Activated CD8-positive, alpha-beta memory T cell treated with anti-CD3 and anti-CD28 coated beads, Interleukin-2, amount 50 U/mL, for 1 hour (primary cell): ENCODE results near the gene BIRC2.

Experiments used
- DNase-seq: peaks from one replicate; pipeline ENCODE4 v3.0.0-alpha.2; 2020; ENCODE audit errors: extremely low read depth

Gene BIRC2

DNA sequence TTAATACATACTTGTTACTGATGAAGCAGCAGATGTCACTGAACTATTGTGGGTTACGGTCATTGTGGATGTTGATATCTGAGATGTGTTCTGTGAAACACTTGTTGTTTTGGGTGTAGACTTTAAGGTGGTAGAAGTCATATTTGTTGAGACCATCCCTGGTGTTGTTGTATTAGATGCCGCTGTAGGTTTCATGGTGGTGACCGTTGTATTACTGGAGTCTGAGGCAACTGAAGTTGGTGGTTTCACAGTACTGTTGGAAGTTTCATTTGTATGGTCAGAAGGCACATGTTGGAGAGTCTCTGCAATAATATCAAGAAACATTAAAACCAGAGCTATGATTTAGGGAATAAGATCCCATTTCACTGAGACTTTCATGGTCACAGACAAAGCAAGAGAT lies 54.9 kb downstream of the BIRC2 start:
- DNase-seq: no peak

- DNase-seq: no peak
Observed at GRCh38 chr11:102402548-102402947, 55.5 kb downstream of the BIRC2 start.

GRCh38 chr11:102405501-102405900 lies 58.5 kb downstream of the BIRC2 start:
- DNase-seq: no peak

GRCh38 chr11:102406099-102406498 lies 59.1 kb downstream of the BIRC2 start:
- DNase-seq: no peak

DNA sequence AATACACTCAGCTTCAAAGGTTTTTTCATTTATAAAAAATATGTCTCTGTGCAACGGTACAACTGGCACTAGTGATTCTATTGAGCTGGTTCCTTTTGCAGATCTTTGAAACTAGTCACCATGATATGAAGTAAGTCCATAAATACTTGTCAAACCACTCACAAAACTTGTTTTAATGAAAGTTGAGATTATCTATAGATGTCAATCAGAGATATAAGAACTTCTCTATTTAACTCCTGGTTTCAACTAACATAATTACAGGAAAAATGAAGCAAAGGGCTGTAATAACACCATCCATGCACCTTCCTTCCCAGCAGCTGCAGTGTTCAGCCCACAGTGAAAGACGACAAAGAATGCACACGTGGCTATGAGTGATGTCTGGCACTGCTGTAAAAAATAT lies 60.9 kb downstream of the BIRC2 start:
- DNase-seq: no peak

GRCh38 chr11:102408339-102408738 lies 61.3 kb downstream of the BIRC2 start:
- no peak for DNase-seq

DNA sequence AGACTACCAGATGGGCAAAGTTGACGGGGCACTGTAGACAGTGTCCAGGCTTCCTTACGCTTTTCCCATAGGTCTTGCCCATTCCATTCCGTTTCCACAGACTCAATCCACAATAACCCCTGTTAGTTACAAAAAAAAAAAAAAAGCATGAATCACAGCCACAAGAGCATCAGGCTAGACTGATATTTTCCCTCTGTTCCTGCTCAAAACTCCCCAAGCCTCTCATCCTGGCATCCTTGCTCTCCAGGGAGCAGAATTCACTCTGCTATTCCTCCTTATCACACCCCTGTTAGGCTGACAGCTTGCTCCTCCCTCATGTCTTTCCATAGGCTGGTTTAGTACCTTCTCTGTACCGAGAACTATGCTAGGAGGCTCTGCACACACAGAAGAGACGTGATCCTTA lies 63.4 kb downstream of the BIRC2 start:
- DNase-seq: no peak

DNA sequence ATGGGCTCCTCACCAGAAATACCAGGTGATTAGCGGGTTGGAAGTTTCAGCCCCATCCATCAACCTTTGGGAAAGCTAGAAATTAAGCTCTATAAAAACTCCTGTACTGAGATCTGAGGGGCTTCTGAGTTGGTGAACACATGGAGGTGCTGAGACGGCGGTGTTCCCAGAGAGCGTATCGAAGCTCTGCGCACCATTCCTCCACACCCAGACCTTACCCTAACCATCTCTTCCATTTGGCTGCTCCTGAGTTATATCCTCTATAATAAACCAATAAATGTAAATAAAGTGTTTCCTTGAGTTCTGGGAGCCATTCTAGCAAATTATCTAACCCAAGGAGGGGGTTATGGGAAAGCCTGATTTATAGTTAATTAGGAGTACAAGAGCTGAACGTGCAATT lies 64.1 kb downstream of the BIRC2 start:
- DNase-seq: no peak

- DNase-seq: no peak
Observed at GRCh38 chr11:102413497-102413896, 66.5 kb downstream of the BIRC2 start.

DNA sequence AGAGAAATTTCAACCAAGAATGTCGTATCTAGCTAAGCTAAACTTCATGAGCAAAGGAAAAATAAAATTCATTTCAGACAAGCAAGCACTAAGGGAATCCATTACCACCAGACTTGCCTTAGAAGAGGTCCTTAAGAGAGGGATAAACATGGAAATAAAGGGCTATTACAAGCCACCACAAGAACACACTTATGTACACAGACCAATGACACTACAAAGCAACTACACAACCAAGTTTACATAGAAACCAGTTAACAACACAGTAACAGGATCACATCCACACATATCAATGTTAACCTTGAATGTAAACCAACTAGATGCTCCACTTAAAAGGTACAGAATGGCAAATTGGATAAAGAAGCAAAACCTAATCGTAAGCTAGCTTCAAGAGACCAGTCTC lies 67.5 kb downstream of the BIRC2 start:
- no peak for DNase-seq

DNA sequence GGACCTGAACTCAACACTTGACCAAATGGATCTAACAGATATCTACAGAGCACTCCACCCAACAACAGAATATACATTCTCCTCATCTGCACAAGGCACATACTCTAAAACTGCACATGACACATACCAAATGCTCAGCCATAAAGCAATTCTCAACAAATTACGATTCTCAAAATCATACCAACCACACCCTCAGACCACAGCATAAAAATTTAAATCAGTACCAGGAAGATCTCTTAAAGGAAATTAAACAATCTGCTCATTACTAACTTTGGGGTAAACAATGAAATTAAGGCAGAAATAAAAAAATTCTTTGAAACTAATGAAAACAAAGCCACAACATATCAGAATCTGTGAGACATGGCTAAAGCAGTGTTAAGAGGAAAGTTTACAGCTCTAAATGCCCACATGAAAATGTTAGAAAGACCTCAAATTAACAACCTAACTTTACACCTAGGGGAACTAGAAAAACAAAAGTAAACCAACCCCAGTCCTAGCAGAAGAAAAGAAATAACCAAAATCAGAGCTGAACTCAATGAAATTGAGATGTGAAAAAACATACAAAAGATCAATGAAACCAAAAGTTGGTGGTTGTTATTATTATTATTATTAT lies 68.4 kb downstream of the BIRC2 start:
- no peak for DNase-seq

DNA sequence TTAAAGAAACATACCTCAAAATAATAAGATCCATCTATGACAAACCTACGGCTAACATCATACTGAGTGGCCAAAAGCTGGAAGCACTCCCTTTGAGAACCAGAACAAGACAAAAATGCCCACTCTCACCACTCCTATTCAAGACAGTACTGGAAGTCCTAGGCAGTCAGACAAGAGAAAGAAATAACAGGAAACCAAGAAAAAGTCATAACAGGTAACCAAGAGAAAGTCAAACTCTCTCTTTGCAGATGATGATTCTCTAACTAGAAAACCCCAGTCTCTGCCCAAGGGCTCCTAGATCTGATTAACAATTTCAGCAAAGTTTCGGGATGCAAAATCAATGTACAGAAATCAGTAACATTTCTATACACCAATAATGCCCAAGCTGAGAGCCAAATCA lies 70.0 kb downstream of the BIRC2 start:
- DNase-seq: no peak

DNA sequence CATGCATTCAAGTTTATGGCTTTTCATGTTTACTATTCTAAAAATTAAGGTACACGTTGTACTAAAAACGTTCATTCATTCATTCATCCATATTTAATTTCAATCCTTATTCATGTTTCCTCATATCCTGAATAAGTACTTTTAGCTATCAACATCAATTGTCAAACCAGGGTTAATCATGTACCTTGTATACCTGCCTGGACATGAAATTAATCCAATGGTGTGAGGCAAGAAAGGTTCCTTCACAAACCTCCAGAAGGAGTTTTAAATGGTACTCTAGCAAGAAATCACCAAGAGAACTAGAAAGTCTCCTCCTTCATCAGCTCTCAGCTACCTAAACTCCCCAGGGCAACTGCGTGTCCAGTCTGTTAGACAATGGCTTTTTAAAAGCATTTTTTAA lies 72.2 kb downstream of the BIRC2 start:
- no peak for DNase-seq

DNA sequence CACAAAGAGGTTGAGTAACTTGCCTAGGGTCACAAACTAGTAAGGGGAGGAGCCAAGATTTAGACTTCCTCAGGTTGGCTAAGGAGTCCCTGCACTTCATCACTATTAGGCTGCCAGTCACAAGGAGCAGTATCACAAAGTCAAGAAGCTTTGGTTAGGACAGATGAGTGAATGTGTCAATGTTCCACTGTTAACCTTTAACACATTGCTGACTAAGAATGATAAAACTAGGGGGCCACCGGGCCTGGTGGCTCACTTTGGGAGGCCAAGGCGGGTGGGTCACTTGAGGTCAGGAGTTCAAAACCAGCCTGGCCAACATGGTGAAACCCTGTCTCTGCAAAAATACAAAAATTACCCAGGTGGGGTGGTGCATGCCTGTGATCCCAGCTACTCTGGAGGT lies 73.5 kb downstream of the BIRC2 start:
- DNase-seq: no peak

DNA sequence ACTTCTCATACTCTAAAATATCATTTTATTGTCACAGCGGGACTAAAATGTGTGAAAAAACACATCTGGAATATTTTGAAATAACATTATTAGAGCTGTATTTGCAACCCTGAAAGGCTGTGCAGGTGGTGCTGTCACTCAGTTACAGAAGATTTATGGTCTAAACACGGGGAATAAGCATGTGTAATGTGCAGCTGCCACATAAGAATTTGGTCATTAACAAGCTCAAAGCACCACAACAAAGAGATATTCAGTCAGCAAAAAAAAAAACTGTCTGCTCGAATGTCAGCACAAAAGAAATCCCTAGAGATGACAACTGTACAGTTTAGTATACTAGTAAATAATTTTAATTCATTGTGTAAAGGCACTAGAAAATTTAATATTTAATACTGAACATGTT lies 74.2 kb downstream of the BIRC2 start:
- no peak for DNase-seq

DNA sequence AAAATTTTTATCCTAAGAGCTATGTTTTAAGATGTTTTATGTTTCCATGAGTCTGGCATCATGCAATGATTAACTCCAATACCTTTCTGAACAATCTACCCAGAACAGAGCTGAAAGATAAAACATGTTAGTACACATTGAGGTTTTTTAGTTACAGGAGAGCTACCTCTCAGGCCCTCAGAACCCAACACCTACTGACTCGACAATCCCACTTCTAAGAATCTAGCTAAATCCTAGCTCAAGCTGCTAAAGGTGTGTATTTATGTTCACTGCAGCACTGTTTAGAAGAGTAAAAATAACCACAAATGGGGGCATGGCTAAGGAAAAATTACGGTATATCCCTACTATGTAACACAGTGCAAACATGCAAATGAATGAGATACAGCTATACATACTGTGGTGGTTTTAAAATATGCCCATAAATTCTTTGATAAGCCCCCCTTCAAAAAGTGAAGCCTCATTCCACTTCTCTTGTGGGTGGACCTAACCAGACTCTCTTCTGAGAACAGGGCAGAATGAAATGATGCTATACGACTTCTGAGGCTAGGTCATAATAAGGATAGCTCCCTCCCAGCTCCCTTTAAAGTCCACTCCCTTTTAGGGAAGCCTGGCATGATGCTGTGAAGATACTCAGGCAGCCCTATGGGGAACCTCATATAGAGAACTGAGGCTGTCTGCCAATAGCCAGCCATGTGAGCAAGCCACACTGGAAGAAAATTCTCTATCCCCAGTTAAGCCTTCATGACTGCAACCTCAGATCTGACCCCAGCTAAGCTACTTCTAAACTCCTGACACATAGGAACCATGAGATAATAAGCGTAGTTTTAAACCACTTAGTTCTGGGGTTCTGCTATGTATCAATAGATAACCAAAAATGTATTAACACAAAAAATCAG lies 76.1 kb downstream of the BIRC2 start:
- DNase-seq: no peak

GRCh38 chr11:102423936-102424335 lies 76.9 kb downstream of the BIRC2 start:
- DNase-seq: no peak

- no peak for DNase-seq
Observed at GRCh38 chr11:102426000-102426399, 79.0 kb downstream of the BIRC2 start.

- DNase-seq: no peak
Observed at GRCh38 chr11:102426570-102426969, 79.6 kb downstream of the BIRC2 start.

DNA sequence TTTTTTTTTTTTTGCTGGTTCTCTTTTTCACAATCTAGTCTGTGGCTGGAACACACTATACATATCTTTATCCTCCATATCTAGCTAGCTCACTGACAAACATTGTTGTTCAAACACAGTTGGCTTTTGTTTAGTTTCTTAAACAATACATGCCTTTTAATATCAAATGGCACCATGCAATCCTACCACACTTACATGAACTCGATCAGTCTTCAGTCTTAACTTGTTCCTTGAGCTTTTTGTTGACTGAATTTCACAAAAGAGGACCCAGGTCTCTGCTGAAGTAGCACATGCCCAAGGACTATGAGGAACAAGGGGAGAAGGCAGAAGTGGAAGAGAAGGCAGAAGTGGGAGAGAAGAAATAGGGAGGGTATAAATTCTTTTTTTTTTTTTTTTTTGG lies 80.1 kb downstream of the BIRC2 start:
- no peak for DNase-seq
